H9 (cell line): ENCODE data around the gene HRAS. TPM values are rescaled to one million over a fixed set of nuclear protein-coding genes. Genes with fewer than 3 reads are reported as not detected.

Experiments used
- DNase-seq: peaks from one replicate; pipeline ENCODE4 v3.0.0-alpha.2; 2017
- H2AFZ ChIP-seq: one replicate; pipeline ENCODE4 v1.6.1; 2013; ENCODE audit warnings: mild to moderate bottlenecking, low read length, control low read depth, moderate library complexity
- H2AK5ac ChIP-seq: 2 replicates; pipeline ENCODE4 v1.6.1; 2013; ENCODE audit warnings: low read length, control low read depth, mixed read lengths; ENCODE audit not compliant: insufficient read length
- H2BK120ac ChIP-seq: one replicate; pipeline ENCODE4 v1.6.1; 2013; ENCODE audit warnings: low read depth, mild to moderate bottlenecking, low read length, control low read depth, inconsistent platforms; ENCODE audit not compliant: poor library complexity, severe bottlenecking
- H2BK12ac ChIP-seq: 2 replicates; pipeline ENCODE4 v1.6.1; 2013; ENCODE audit warnings: low read length, control low read depth, mixed read lengths, low read depth; ENCODE audit not compliant: insufficient read length
- H2BK15ac ChIP-seq: 2 replicates; pipeline ENCODE4 v1.6.1; 2013; ENCODE audit warnings: low read depth, low read length, control low read depth
- H2BK20ac ChIP-seq: one replicate; pipeline ENCODE4 v1.6.1; 2013; ENCODE audit warnings: low read depth, mild to moderate bottlenecking, low read length, control low read depth, inconsistent platforms; ENCODE audit not compliant: poor library complexity, severe bottlenecking
- H2BK5ac ChIP-seq: 2 replicates; pipeline ENCODE4 v1.6.1; 2013; ENCODE audit warnings: low read length, control low read depth, mixed read lengths; ENCODE audit not compliant: insufficient read length
- H3K14ac ChIP-seq: 2 replicates; pipeline ENCODE4 v1.6.1; 2013; ENCODE audit warnings: low read length, control low read depth; ENCODE audit not compliant: insufficient read depth
- H3K18ac ChIP-seq: 2 replicates; pipeline ENCODE4 v1.6.1; 2013; ENCODE audit warnings: low read depth, mild to moderate bottlenecking, mixed read lengths, low read length, control low read depth; ENCODE audit not compliant: insufficient read length
- H3K23ac ChIP-seq: 2 replicates; pipeline ENCODE4 v1.6.1; 2013; ENCODE audit warnings: low read length, control low read depth, mixed read lengths, low read depth; ENCODE audit not compliant: insufficient read length
- H3K23me2 ChIP-seq: 2 replicates; pipeline ENCODE4 v1.6.1; 2013; ENCODE audit warnings: low read depth, mild to moderate bottlenecking, mixed read lengths, low read length, control low read depth; ENCODE audit not compliant: insufficient read length, poor library complexity, severe bottlenecking
- H3K27ac ChIP-seq: 2 replicates; pipeline ENCODE4 v1.5.1; 2013; ENCODE audit warnings: low read length, control low read depth, mixed read lengths, low read depth; ENCODE audit not compliant: insufficient read length
- H3K27me3 ChIP-seq: 2 replicates; pipeline ENCODE4 v1.6.1; 2013; ENCODE audit warnings: low read length, control low read depth, inconsistent platforms; ENCODE audit not compliant: insufficient read depth
- H3K4ac ChIP-seq: 2 replicates; pipeline ENCODE4 v1.6.1; 2013; ENCODE audit warnings: low read depth, mild to moderate bottlenecking, control low read depth, inconsistent platforms, low read length, moderate library complexity
- H3K4me1 ChIP-seq: 2 replicates; pipeline ENCODE4 v1.6.1; 2013; ENCODE audit warnings: low read length, control low read depth, inconsistent platforms; ENCODE audit not compliant: insufficient read depth
- H3K4me2 ChIP-seq: 2 replicates; pipeline ENCODE4 v1.6.1; 2013; ENCODE audit warnings: low read length, control low read depth, mixed read lengths; ENCODE audit not compliant: insufficient read length, insufficient read depth
- H3K56ac ChIP-seq: 2 replicates; pipeline ENCODE4 v1.6.1; 2013; ENCODE audit warnings: low read depth, mild to moderate bottlenecking, mixed read lengths, low read length, control low read depth; ENCODE audit not compliant: insufficient read length
- H3K79me1 ChIP-seq: 2 replicates; pipeline ENCODE4 v1.6.1; 2013; ENCODE audit warnings: low read depth, mild to moderate bottlenecking, moderate library complexity, low read length, control low read depth, inconsistent platforms; ENCODE audit not compliant: insufficient read depth, poor library complexity, severe bottlenecking
- H3K79me2 ChIP-seq: 2 replicates; pipeline ENCODE4 v1.6.1; 2013; ENCODE audit warnings: low read length, control low read depth, inconsistent platforms; ENCODE audit not compliant: insufficient read depth
- H3K9ac ChIP-seq: 2 replicates; pipeline ENCODE4 v1.6.1; 2013; ENCODE audit warnings: low read length, control low read depth, mixed read lengths; ENCODE audit not compliant: insufficient read length; ENCODE audit errors: extremely low read depth
- H3K9me3 ChIP-seq: one replicate; pipeline ENCODE4 v1.6.1; 2013; ENCODE audit warnings: low read depth, low read length, inconsistent platforms; ENCODE audit not compliant: control insufficient read depth
- H3T11ph ChIP-seq: one replicate; pipeline ENCODE4 v1.6.1; 2013; ENCODE audit warnings: mild to moderate bottlenecking, low read length, control low read depth, inconsistent platforms
- H4K20me1 ChIP-seq: one replicate; pipeline ENCODE4 v1.6.1; 2013; ENCODE audit not compliant: control insufficient read depth, insufficient read length, insufficient read depth
- H4K5ac ChIP-seq: 2 replicates; pipeline ENCODE4 v1.6.1; 2013; ENCODE audit warnings: low read depth, mild to moderate bottlenecking, mixed read lengths, low read length, control low read depth; ENCODE audit not compliant: insufficient read length
- H4K8ac ChIP-seq: replicated peaks from 2 replicates; pipeline ENCODE4 v1.6.1; 2013; ENCODE audit warnings: low read length, control low read depth, mixed read lengths, low read depth; ENCODE audit not compliant: insufficient read length
- H4K91ac ChIP-seq: 2 replicates; pipeline ENCODE4 v1.6.1; 2013; ENCODE audit warnings: low read depth, mild to moderate bottlenecking, moderate library complexity, mixed read lengths, low read length, control low read depth; ENCODE audit not compliant: insufficient read length
- H3K27ac Mint-ChIP-seq, 3 experiments: 2 replicates in 2 of 3; 3 replicates in 1 of 3; pipeline ENCODE4 v1.8.0; 2020 to 2021; ENCODE audit warnings: mixed read lengths in 3 of 3, mild to moderate bottlenecking in 1 of 3, moderate library complexity in 1 of 3
- H3K27me3 Mint-ChIP-seq: 2 replicates; pipeline ENCODE4 v1.8.0; 2021; ENCODE audit warnings: low read depth, mild to moderate bottlenecking, moderate library complexity, mixed read lengths
- H3K36me3 Mint-ChIP-seq, 3 experiments: 2 replicates in 2 of 3; 3 replicates in 1 of 3; pipeline ENCODE4 v1.8.0; 2020 to 2021; ENCODE audit warnings: low read depth in 3 of 3, mixed read lengths in 3 of 3; ENCODE audit not compliant: insufficient read depth in 1 of 3
- H3K4me1 Mint-ChIP-seq, 2 experiments: 2 replicates each; pipeline ENCODE4 v1.8.0; 2020; ENCODE audit warnings: mixed read lengths in 2 of 2
- H3K4me3 Mint-ChIP-seq, 2 experiments: 2 replicates in 1 of 2; 3 replicates in 1 of 2; pipeline ENCODE4 v1.8.0; 2020 to 2021; ENCODE audit warnings: mild to moderate bottlenecking in 2 of 2, mixed read lengths in 2 of 2, moderate library complexity in 1 of 2
- H3K9me3 Mint-ChIP-seq, 2 experiments: 2 replicates in 1 of 2; 3 replicates in 1 of 2; pipeline ENCODE4 v1.8.0; 2020; ENCODE audit warnings: mild to moderate bottlenecking in 2 of 2, mixed read lengths in 2 of 2, moderate library complexity in 1 of 2
- CTCF ChIP-seq: fragments of 200-600 bp; sonication (generic); conservative IDR thresholded peaks from 3 replicates; pipeline ENCODE4 v1.8.0; 2021; ENCODE audit warnings: antibody characterized with exemption, mild to moderate bottlenecking
- WGBS: extraction: QIAGEN DNeasy Blood & Tissue Kit; methylation state at CpG from one replicate; pipeline ENCODE4 v1.1.7; 2013; ENCODE audit warnings: missing lambda C conversion rate, low lambda C conversion rate, mixed read lengths; ENCODE audit not compliant: insufficient read length; ENCODE audit errors: extremely low coverage; 5-methylcytosine and 5-hydroxymethylcytosine counted together
- total RNA-seq: library from RNA; stranded (reverse); gene quantifications from 2 replicates; pipeline ENCODE4 v1.2.1, GENCODE V29; 2021

HRAS gene
- total RNA-seq, 1 experiment from 2014 or later, result 61.8 TPM

GRCh38 chr11:567629-568292 lies 32.4 kb upstream of the HRAS start:
- Mint-ChIP-seq H3K4me1 (peaks cover 27 to 35% of the 10 kb centered on the region in 2 experiments), H3K4me3 (peak overlapping the region; percentile 74 to 87), H3K27ac (no peak overlapping the region), H3K27me3 (peaks cover 2% of the 10 kb centered on the region; the same call in 1 of the 2 replicates), H3K9me3 (0 out of 5 replicates have a peak, but pooled peaks cover 0 to 2% of the 10 kb centered on the region in 2 experiments), H3K36me3 (peaks cover 0 to 11% (median 4%) of the 10 kb centered on the region in 3 experiments; a peak in 5 of 7 replicates)
- H3K23ac ChIP-seq, result no peak overlapping the region
- H4K8ac ChIP-seq, result no peak overlapping the region
- peaks cover 5% of the 10 kb centered on the region for H3K23me2 ChIP-seq
- no peak overlapping the region for H3K4ac ChIP-seq
- no peak overlapping the region for H3T11ph ChIP-seq
- peak overlapping the region; percentile 22 for H3K4me2 ChIP-seq
- H3K14ac ChIP-seq, result no peak overlapping the region
- no peaks in the 10 kb centered on the region for H3K9me3 ChIP-seq
- H3K9ac ChIP-seq, result no peak overlapping the region
- H2BK12ac ChIP-seq, result no peak overlapping the region
- no peak overlapping the region for H4K91ac ChIP-seq
- H2BK120ac ChIP-seq, result no peak overlapping the region
- H3K79me1 ChIP-seq, result no peaks in the 10 kb centered on the region
- H3K27ac ChIP-seq, result no peak overlapping the region
- H3K18ac ChIP-seq, result no peak overlapping the region
- no peak for TF ChIP-seq CTCF
- H2BK5ac ChIP-seq, result no peak overlapping the region
- H4K20me1 ChIP-seq, result no peaks in the 10 kb centered on the region
- H3K27me3 ChIP-seq, result no peaks in the 10 kb centered on the region
- H3K56ac ChIP-seq, result no peak overlapping the region
- H2BK20ac ChIP-seq, result no peak overlapping the region
- no peak overlapping the region for H4K5ac ChIP-seq
- no peak overlapping the region for H2BK15ac ChIP-seq
- H3K79me2 ChIP-seq, result no peaks in the 10 kb centered on the region
- no CpG with 5 or more reads among the region's 41 CpGs for WGBS
- H2AFZ ChIP-seq, result no peak overlapping the region
- H2AK5ac ChIP-seq, result no peak overlapping the region
- DNase-seq, result no peak
- no peaks in the 10 kb centered on the region for H3K4me1 ChIP-seq
